Neural progenitor cell (in vitro differentiated cells): ENCODE data around the gene SOD2. TPM values are rescaled to one million over a fixed set of nuclear protein-coding genes. Genes with fewer than 3 reads are reported as not detected.
"Not testable (repeated sequence)": the region's sequence is repeated elsewhere in the genome, so short reads cannot be mapped to it uniquely, and the experiment has no call there.

Source experiments
- DNase-seq: peaks from one replicate; pipeline ENCODE4 v3.0.0-alpha.2; 2016; ENCODE audit warnings: low spot score
- H2AFZ ChIP-seq: fragments of 200-600 bp; sonication (generic); replicated peaks from 2 replicates; pipeline ENCODE4 v1.6.1; 2016; ENCODE audit warnings: antibody characterized with exemption
- H3F3A ChIP-seq: fragments of 200-600 bp; sonication (generic); 2 replicates; pipeline ENCODE4 v1.6.1; 2016; ENCODE audit warnings: antibody characterized with exemption, low read depth
- H3K27ac ChIP-seq: fragments of 200-600 bp; sonication (generic); 2 replicates; pipeline ENCODE4 v1.5.1; 2016; ENCODE audit warnings: mild to moderate bottlenecking
- H3K27me3 ChIP-seq: fragments of 200-600 bp; sonication (generic); 2 replicates; pipeline ENCODE4 v1.6.1; 2016; ENCODE audit warnings: mild to moderate bottlenecking, moderate library complexity
- H3K36me3 ChIP-seq: fragments of 200-600 bp; sonication (generic); 2 replicates; pipeline ENCODE4 v1.5.1; 2016
- H3K4me1 ChIP-seq: fragments of 200-600 bp; sonication (generic); 2 replicates; pipeline ENCODE4 v1.6.1; 2016; ENCODE audit warnings: mixed run types
- H3K4me2 ChIP-seq: fragments of 200-600 bp; sonication (generic); 2 replicates; pipeline ENCODE4 v1.6.1; 2016
- H3K4me3 ChIP-seq: fragments of 200-600 bp; sonication (generic); 2 replicates; pipeline ENCODE4 v1.5.1; 2016
- H3K79me2 ChIP-seq: fragments of 200-600 bp; sonication (generic); 2 replicates; pipeline ENCODE4 v1.6.1; 2016; ENCODE audit warnings: low read depth
- H3K9ac ChIP-seq: fragments of 200-600 bp; sonication (generic); 2 replicates; pipeline ENCODE4 v1.6.1; 2016
- H3K9me3 ChIP-seq: fragments of 200-600 bp; sonication (generic); 2 replicates; pipeline ENCODE4 v1.5.1; 2016; ENCODE audit warnings: low read depth
- H4K20me1 ChIP-seq: fragments of 200-600 bp; sonication (generic); 2 replicates; pipeline ENCODE4 v1.6.1; 2016; ENCODE audit warnings: low read depth
- H3K27ac Mint-ChIP-seq: 3 replicates; pipeline ENCODE4 v1.8.0; 2021; ENCODE audit warnings: mixed read lengths
- H3K27me3 Mint-ChIP-seq: 2 replicates; pipeline ENCODE4 v1.8.0; 2022; ENCODE audit warnings: low read depth, mild to moderate bottlenecking, inconsistent platforms, moderate library complexity, mixed read lengths; ENCODE audit not compliant: insufficient read depth
- H3K36me3 Mint-ChIP-seq: 3 replicates; pipeline ENCODE4 v1.8.0; 2021; ENCODE audit warnings: mixed read lengths
- H3K4me1 Mint-ChIP-seq: 3 replicates; pipeline ENCODE4 v1.8.0; 2021; ENCODE audit warnings: mixed read lengths
- H3K4me3 Mint-ChIP-seq: 3 replicates; pipeline ENCODE4 v1.8.0; 2021; ENCODE audit warnings: mild to moderate bottlenecking, moderate library complexity, mixed read lengths
- H3K9me3 Mint-ChIP-seq: 3 replicates; pipeline ENCODE4 v1.8.0; 2020; ENCODE audit warnings: mixed read lengths
- CTCF ChIP-seq: fragments of 200-600 bp; sonication (generic); IDR thresholded peaks from 2 replicates; pipeline ENCODE4 v1.5.1; 2017; ENCODE audit warnings: antibody characterized with exemption, mild to moderate bottlenecking
- EZH2 ChIP-seq: fragments of 200-600 bp; sonication (generic); IDR thresholded peaks from 2 replicates; pipeline ENCODE4 v1.6.1; 2017; ENCODE audit warnings: antibody characterized with exemption, mild to moderate bottlenecking, moderate library complexity
- EZH2phosphoT487 ChIP-seq: fragments of 200-600 bp; sonication (generic); IDR thresholded peaks from 2 replicates; pipeline ENCODE4 v1.6.1; 2017; ENCODE audit warnings: antibody characterized with exemption
- total RNA-seq: library from RNA; depleted of rRNA; stranded (reverse); fragments of >200 nt; gene quantifications from 2 replicates; pipeline ENCODE4 v1.2.3, GENCODE V29; 2015; ENCODE audit warnings: low replicate concordance

SOD2 gene
- total RNA-seq, 1 donor from 2014 or later: 67.2 TPM

GRCh38 chr6:159665868-159666635 is 27.0 kb downstream of the SOD2 start:
- H3K9me3 ChIP-seq: peaks cover 7% of the 10 kb centered on the region
- no peak for TF ChIP-seq CTCF
- TF ChIP-seq EZH2phosphoT487: no peak
- TF ChIP-seq EZH2: no peak
- H2AFZ ChIP-seq: no peak overlapping the region
- H3K79me2 ChIP-seq: no peaks in the 10 kb centered on the region
- no peak overlapping the region for H3K4me3 ChIP-seq
- Mint-ChIP-seq H3K4me3 (no peak overlapping the region), H3K36me3 (peaks cover 21% of the 10 kb centered on the region), H3K27ac (no peak overlapping the region), H3K9me3 (peaks cover 15% of the 10 kb centered on the region), H3K27me3 (peaks cover 2% of the 10 kb centered on the region), H3K4me1 (no peaks in the 10 kb centered on the region)
- no peak for DNase-seq
- no peaks in the 10 kb centered on the region for H3K4me1 ChIP-seq
- H3K9ac ChIP-seq: no peak overlapping the region
- no peak overlapping the region for H3K27ac ChIP-seq
- H3F3A ChIP-seq: no peaks in the 10 kb centered on the region
- no peaks in the 10 kb centered on the region for H3K27me3 ChIP-seq
- no peaks in the 10 kb centered on the region for H3K36me3 ChIP-seq
- no peak overlapping the region for H3K4me2 ChIP-seq
- H4K20me1 ChIP-seq: no peaks in the 10 kb centered on the region

- not testable (repeated sequence) for H3K9me3 ChIP-seq, H3K79me2 ChIP-seq, H3K36me3 ChIP-seq, H3K4me1 ChIP-seq, H3F3A ChIP-seq, H3K27ac ChIP-seq, H3K4me2 ChIP-seq, H3K4me3 Mint-ChIP-seq, DNase-seq, H3K4me1 Mint-ChIP-seq, H3K27me3 Mint-ChIP-seq, H4K20me1 ChIP-seq, H3K4me3 ChIP-seq, H3K27me3 ChIP-seq, H2AFZ ChIP-seq, H3K9ac ChIP-seq, H3K27ac Mint-ChIP-seq
- Mint-ChIP-seq H3K36me3 (peaks cover 20% of the 10 kb centered on the region), H3K9me3 (peaks cover 27% of the 10 kb centered on the region)
Measured at GRCh38 chr6:159663368-159663889, 29.6 kb downstream of the SOD2 start.

GRCh38 chr6:159661977-159662376 is 31.1 kb downstream of the SOD2 start:
- H3K4me2 ChIP-seq, DNase-seq, H3K27me3 Mint-ChIP-seq, H3K27ac ChIP-seq, H3K4me1 ChIP-seq, H3K4me3 Mint-ChIP-seq, H3K9me3 ChIP-seq, H3F3A ChIP-seq, H3K36me3 ChIP-seq, H3K27ac Mint-ChIP-seq, H4K20me1 ChIP-seq, H3K27me3 ChIP-seq, H2AFZ ChIP-seq, H3K9ac ChIP-seq, H3K4me1 Mint-ChIP-seq, H3K4me3 ChIP-seq, H3K79me2 ChIP-seq: not testable (repeated sequence)
- Mint-ChIP-seq H3K9me3 (peaks cover 35% of the 10 kb centered on the region), H3K36me3 (peaks cover 18% of the 10 kb centered on the region)

- peaks cover 5% of the 10 kb centered on the region for H3K36me3 Mint-ChIP-seq
- H3K4me1 Mint-ChIP-seq: peaks cover 7% of the 10 kb centered on the region
- no peak for TF ChIP-seq EZH2
- TF ChIP-seq CTCF: no peak
- TF ChIP-seq EZH2phosphoT487: no peak
- no peaks in the 10 kb centered on the region for H3K79me2 ChIP-seq
- no peak overlapping the region for H3K9ac ChIP-seq
- no peak overlapping the region for H3K27ac Mint-ChIP-seq
- no peak overlapping the region for H3K4me2 ChIP-seq
- peak overlapping the region; percentile 85 for H2AFZ ChIP-seq
- H3K36me3 ChIP-seq: no peaks in the 10 kb centered on the region
- H3K27me3 ChIP-seq: no peaks in the 10 kb centered on the region
- H3F3A ChIP-seq: peaks cover 16% of the 10 kb centered on the region
- peaks cover 8% of the 10 kb centered on the region for H3K9me3 ChIP-seq
- H3K9me3 Mint-ChIP-seq: peaks cover 23% of the 10 kb centered on the region
- H3K4me3 Mint-ChIP-seq: no peak overlapping the region
- H3K27me3 Mint-ChIP-seq: peaks cover 3% of the 10 kb centered on the region
- no peak overlapping the region for H3K27ac ChIP-seq
- H4K20me1 ChIP-seq: no peaks in the 10 kb centered on the region
- H3K4me1 ChIP-seq: peaks cover 8% of the 10 kb centered on the region
- peak; percentile 2 for DNase-seq
- no peak overlapping the region for H3K4me3 ChIP-seq
Measured at GRCh38 chr6:159655409-159655988, 37.5 kb downstream of the SOD2 start.
